ENCODE results near the gene TPSG1.

TPSG1 gene

GRCh38 chr16:1218930-1219611 is 6.0 kb downstream of the TPSG1 start:
- Histone ChIP-seq H3K4me1 (ENCODE audit: control insufficient read depth, insufficient read depth, low read length) (no peaks in the 10 kb centered on the region), H3K9me3 (ENCODE audit: control insufficient read depth, low read length) (no peaks in the 10 kb centered on the region), H3K27me3 (replicated peaks; ENCODE audit: control insufficient read depth, insufficient read depth, low read length) (peaks cover 10% of the 10 kb centered on the region), H3K4me3 (ENCODE audit: low read length) (no peak overlapping the region), H3K36me3 (ENCODE audit: control insufficient read depth, insufficient read depth, low read length, severe bottlenecking) (no peaks in the 10 kb centered on the region), H3K9ac (ENCODE audit: low read length) (no peak overlapping the region)
- DNase-seq (ENCODE audit: low read depth), result no peak

- Histone ChIP-seq H3K4me3 (ENCODE audit: low read length) (no peak overlapping the region), H3K9ac (ENCODE audit: low read length) (no peak overlapping the region), H3K4me1 (ENCODE audit: control insufficient read depth, insufficient read depth, low read length) (no peaks in the 10 kb centered on the region), H3K27me3 (replicated peaks; ENCODE audit: control insufficient read depth, insufficient read depth, low read length) (peaks cover 10% of the 10 kb centered on the region), H3K36me3 (ENCODE audit: control insufficient read depth, insufficient read depth, low read length, severe bottlenecking) (no peaks in the 10 kb centered on the region), H3K9me3 (ENCODE audit: control insufficient read depth, low read length) (no peaks in the 10 kb centered on the region)
- DNase-seq (ENCODE audit: low read depth), result no peak
Observed at GRCh38 chr16:1218061-1218929, 6.8 kb downstream of the TPSG1 start.

GRCh38 chr16:1217526-1217925 is 7.5 kb downstream of the TPSG1 start:
- H3K9me3 ChIP-seq (ENCODE audit: control insufficient read depth, low read length), result no peaks in the 10 kb centered on the region
- H3K9ac ChIP-seq (ENCODE audit: low read length), result no peak overlapping the region
- H3K27me3 ChIP-seq (replicated peaks; ENCODE audit: control insufficient read depth, insufficient read depth, low read length), result peaks cover 3% of the 10 kb centered on the region
- H3K4me3 ChIP-seq (ENCODE audit: low read length), result no peak overlapping the region
- no peaks in the 10 kb centered on the region for H3K4me1 ChIP-seq (ENCODE audit: control insufficient read depth, insufficient read depth, low read length)
- DNase-seq (ENCODE audit: low read depth), result no peak
- no peaks in the 10 kb centered on the region for H3K36me3 ChIP-seq (ENCODE audit: control insufficient read depth, insufficient read depth, low read length, severe bottlenecking)

GRCh38 chr16:1216681-1217400 is 8.2 kb downstream of the TPSG1 start:
- H3K4me1 ChIP-seq (ENCODE audit: control insufficient read depth, insufficient read depth, low read length), result no peaks in the 10 kb centered on the region
- no peaks in the 10 kb centered on the region for H3K36me3 ChIP-seq (ENCODE audit: control insufficient read depth, insufficient read depth, low read length, severe bottlenecking)
- H3K9me3 ChIP-seq (ENCODE audit: control insufficient read depth, low read length), result no peaks in the 10 kb centered on the region
- no peak for DNase-seq (ENCODE audit: low read depth)
- no peak overlapping the region for H3K4me3 ChIP-seq (ENCODE audit: low read length)
- no peaks in the 10 kb centered on the region for H3K27me3 ChIP-seq (replicated peaks; ENCODE audit: control insufficient read depth, insufficient read depth, low read length)
- H3K9ac ChIP-seq (ENCODE audit: low read length), result no peak overlapping the region

- no peaks in the 10 kb centered on the region for H3K27me3 ChIP-seq (replicated peaks; ENCODE audit: control insufficient read depth, insufficient read depth, low read length)
Observed at GRCh38 chr16:1216296-1216619, 8.8 kb downstream of the TPSG1 start.

GRCh38 chr16:1215574-1216295 is 9.3 kb downstream of the TPSG1 start:
- no peaks in the 10 kb centered on the region for H3K9me3 ChIP-seq (ENCODE audit: control insufficient read depth, low read length)
- no peak overlapping the region for H3K9ac ChIP-seq (ENCODE audit: low read length)
- no peaks in the 10 kb centered on the region for H3K36me3 ChIP-seq (ENCODE audit: control insufficient read depth, insufficient read depth, low read length, severe bottlenecking)
- H3K27me3 ChIP-seq (replicated peaks; ENCODE audit: control insufficient read depth, insufficient read depth, low read length), result no peaks in the 10 kb centered on the region
- no peak overlapping the region for H3K4me3 ChIP-seq (ENCODE audit: low read length)
- no peak for DNase-seq (ENCODE audit: low read depth)
- no peaks in the 10 kb centered on the region for H3K4me1 ChIP-seq (ENCODE audit: control insufficient read depth, insufficient read depth, low read length)

More at GRCh38 chr16:1216296-1216619, 8.8 kb downstream of the TPSG1 start:
- Histone ChIP-seq H3K9ac (ENCODE audit: low read length) (no peak overlapping the region), H3K9me3 (ENCODE audit: control insufficient read depth, low read length) (no peaks in the 10 kb centered on the region), H3K36me3 (ENCODE audit: control insufficient read depth, insufficient read depth, low read length, severe bottlenecking) (no peaks in the 10 kb centered on the region), H3K4me3 (ENCODE audit: low read length) (no peak overlapping the region), H3K4me1 (ENCODE audit: control insufficient read depth, insufficient read depth, low read length) (no peaks in the 10 kb centered on the region)
- no peak for DNase-seq (ENCODE audit: low read depth)

- no peak overlapping the region for H3K4me3 ChIP-seq (ENCODE audit: low read length)
- H3K4me1 ChIP-seq (ENCODE audit: control insufficient read depth, insufficient read depth, low read length), result no peaks in the 10 kb centered on the region
- DNase-seq (ENCODE audit: low read depth), result no peak
- H3K9ac ChIP-seq (ENCODE audit: low read length), result no peak overlapping the region
- H3K27me3 ChIP-seq (replicated peaks; ENCODE audit: control insufficient read depth, insufficient read depth, low read length), result no peaks in the 10 kb centered on the region
- no peaks in the 10 kb centered on the region for H3K9me3 ChIP-seq (ENCODE audit: control insufficient read depth, low read length)
- no peaks in the 10 kb centered on the region for H3K36me3 ChIP-seq (ENCODE audit: control insufficient read depth, insufficient read depth, low read length, severe bottlenecking)
Observed at GRCh38 chr16:1214719-1215118, 10.3 kb downstream of the TPSG1 start.

GRCh38 chr16:1213796-1214372 is 11.2 kb downstream of the TPSG1 start:
- Histone ChIP-seq H3K36me3 (ENCODE audit: control insufficient read depth, insufficient read depth, low read length, severe bottlenecking) (no peaks in the 10 kb centered on the region), H3K9me3 (ENCODE audit: control insufficient read depth, low read length) (no peaks in the 10 kb centered on the region), H3K27me3 (replicated peaks; ENCODE audit: control insufficient read depth, insufficient read depth, low read length) (no peaks in the 10 kb centered on the region), H3K9ac (ENCODE audit: low read length) (no peak overlapping the region), H3K4me3 (ENCODE audit: low read length) (no peak overlapping the region), H3K4me1 (ENCODE audit: control insufficient read depth, insufficient read depth, low read length) (no peaks in the 10 kb centered on the region)
- no peak for DNase-seq (ENCODE audit: low read depth)

- Histone ChIP-seq H3K9me3 (ENCODE audit: control insufficient read depth, low read length) (no peaks in the 10 kb centered on the region), H3K4me3 (ENCODE audit: low read length) (no peak overlapping the region), H3K27me3 (replicated peaks; ENCODE audit: control insufficient read depth, insufficient read depth, low read length) (no peaks in the 10 kb centered on the region), H3K4me1 (ENCODE audit: control insufficient read depth, insufficient read depth, low read length) (no peaks in the 10 kb centered on the region), H3K36me3 (ENCODE audit: control insufficient read depth, insufficient read depth, low read length, severe bottlenecking) (no peaks in the 10 kb centered on the region), H3K9ac (ENCODE audit: low read length) (no peak overlapping the region)
- no peak for DNase-seq (ENCODE audit: low read depth)
Observed at GRCh38 chr16:1213231-1213630, 11.8 kb downstream of the TPSG1 start.

GRCh38 chr16:1212616-1213194 is 12.4 kb downstream of the TPSG1 start:
- H3K36me3 ChIP-seq (ENCODE audit: control insufficient read depth, insufficient read depth, low read length, severe bottlenecking), result no peaks in the 10 kb centered on the region
- H3K4me1 ChIP-seq (ENCODE audit: control insufficient read depth, insufficient read depth, low read length), result no peaks in the 10 kb centered on the region
- DNase-seq (ENCODE audit: low read depth), result no peak
- H3K27me3 ChIP-seq (replicated peaks; ENCODE audit: control insufficient read depth, insufficient read depth, low read length), result no peaks in the 10 kb centered on the region
- no peaks in the 10 kb centered on the region for H3K9me3 ChIP-seq (ENCODE audit: control insufficient read depth, low read length)
- H3K4me3 ChIP-seq (ENCODE audit: low read length), result no peak overlapping the region
- no peak overlapping the region for H3K9ac ChIP-seq (ENCODE audit: low read length)

Measured in adipocyte (in vitro differentiated cells).